ENCODE measurements around the gene GPHN.
"Not testable (repeated sequence)": the region's sequence is repeated elsewhere in the genome, so short reads cannot be mapped to it uniquely, and the experiment has no call there.

Gene GPHN

DNA sequence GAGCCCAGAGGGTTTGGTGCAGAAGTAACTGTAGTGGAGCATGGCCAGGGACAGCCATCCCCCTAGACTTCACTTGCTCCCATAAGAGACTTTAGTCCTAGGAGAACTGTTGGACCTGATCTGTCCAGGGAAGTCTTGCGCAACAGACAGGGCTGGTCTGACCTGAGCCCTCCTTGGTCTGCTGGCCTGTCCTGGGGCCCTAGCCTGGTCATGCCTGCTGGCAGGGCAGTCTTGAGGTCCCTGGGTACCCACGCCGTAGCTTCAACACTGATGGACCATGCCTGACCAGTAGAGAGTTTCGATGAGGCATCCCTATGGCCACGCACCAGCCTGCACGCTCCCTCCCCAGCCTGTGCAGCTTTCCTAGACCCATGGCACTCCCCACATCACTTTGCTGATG lies 305.7 kb downstream of the GPHN start:
- no peak for DNase-seq (ENCODE audit: low read depth)

DNA sequence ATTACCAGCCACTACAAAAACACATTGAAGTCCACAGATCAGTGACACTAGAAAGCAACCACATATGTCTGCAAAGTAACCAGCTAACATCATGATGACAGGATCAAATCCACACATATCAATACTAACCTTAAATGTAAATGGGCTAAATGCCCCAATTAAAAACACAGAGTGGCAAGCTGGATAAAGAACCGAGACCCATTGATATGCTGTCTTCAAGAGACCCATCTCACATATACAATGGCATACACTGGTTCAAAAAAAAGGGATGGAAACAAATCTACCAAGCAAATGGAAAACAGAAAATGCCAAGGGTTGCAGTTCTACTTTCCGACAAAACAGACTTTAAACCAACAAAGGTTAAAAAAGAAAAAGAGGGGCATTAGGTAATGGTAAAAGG lies 307.7 kb downstream of the GPHN start:
- no peak for DNase-seq (ENCODE audit: low read depth)

DNA sequence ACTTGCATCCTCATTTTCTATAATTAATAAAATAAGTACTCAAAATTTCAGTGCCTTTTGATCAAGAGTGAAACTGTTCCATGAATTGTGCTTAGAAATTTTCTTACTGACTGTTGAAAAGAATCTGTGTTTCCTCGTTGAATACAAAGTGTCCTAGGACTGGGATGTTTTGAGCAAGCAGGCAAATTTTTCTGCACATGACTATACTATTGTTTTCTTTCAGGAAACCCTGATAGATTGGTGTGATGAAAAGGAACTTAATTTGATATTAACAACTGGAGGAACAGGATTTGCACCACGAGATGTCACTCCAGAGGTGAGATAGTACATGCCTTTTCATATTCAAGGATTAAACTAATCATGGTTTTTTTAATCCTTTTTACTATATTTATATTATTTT lies 316.3 kb downstream of the GPHN start:
- DNase-seq (ENCODE audit: low read depth) = no peak

DNA sequence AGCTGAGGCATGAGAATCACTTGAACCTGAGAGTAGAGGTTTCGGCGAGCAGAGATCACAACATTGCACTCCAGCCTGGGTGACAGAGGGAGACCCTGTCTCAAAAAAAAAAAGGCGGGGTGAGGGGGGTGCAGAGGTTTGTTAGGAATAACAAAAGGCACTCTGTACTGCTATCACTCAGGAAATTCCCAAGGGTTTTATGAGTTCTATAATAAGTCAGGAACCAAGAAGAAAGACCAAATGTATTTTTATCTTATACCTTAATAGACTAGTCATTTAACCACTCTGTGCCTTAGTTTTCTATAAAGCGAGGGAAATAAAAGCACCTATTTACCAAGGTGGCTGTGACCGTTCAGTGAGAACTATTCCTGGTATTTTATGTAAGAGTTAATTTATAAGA lies 319.2 kb downstream of the GPHN start:
- no peak for DNase-seq (ENCODE audit: low read depth)

DNA sequence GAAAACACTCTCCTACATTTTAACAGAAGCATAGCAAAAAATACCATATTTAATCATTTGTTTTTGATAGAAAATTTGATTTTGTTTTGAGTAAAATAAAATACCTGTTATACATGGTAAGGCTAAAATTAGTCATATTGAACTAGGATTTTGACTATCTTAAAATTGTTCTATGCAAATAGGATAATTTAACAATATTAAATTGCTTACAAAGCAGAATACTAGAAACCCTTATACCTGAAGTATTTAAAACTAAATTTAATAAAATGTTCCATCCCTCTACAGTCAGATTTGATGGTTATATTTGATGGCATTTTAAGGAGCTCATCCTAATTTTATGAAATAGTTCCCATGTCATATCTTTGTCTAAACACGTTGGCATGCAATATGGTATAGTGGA lies 323.2 kb downstream of the GPHN start:
- no peak for DNase-seq (ENCODE audit: low read depth)

DNA sequence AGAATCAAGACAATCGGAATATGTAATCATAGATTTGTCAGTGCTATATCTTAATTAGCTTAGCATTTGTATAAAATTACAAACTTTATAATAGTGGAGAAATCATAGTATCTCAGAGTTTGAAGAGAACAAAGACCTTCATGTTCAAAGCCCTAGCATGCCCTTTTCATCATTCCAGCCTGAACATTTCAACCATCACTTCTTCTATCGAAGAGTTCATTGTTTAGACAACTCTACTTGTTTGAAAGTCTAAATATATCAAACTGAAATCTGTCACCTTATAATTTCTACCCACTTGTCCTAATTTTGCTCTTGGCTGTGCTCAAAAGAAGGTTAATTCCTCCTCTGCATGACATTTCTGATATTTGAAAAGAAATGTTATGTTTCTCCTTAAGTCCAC lies 325.9 kb downstream of the GPHN start:
- no peak for DNase-seq (ENCODE audit: low read depth)

DNA sequence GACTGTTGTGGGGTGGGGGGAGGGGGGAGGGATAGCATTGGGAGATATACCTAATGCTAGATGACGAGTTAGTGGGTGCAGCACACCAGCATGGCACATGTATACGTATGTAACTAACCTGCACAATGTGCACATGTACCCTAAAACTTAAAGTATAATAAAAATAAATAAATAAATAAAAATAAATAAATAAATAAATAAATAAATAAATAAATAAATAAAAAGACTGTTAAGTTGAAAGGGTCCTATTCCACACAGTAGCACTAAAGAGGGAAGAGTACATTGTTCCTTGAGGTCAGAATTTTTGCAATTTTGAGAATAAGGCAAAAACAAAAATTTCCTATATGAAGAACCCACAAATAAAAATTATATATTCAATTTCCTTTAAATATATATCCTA lies 329.5 kb downstream of the GPHN start:
- not testable (repeated sequence) for DNase-seq (ENCODE audit: low read depth)

DNA sequence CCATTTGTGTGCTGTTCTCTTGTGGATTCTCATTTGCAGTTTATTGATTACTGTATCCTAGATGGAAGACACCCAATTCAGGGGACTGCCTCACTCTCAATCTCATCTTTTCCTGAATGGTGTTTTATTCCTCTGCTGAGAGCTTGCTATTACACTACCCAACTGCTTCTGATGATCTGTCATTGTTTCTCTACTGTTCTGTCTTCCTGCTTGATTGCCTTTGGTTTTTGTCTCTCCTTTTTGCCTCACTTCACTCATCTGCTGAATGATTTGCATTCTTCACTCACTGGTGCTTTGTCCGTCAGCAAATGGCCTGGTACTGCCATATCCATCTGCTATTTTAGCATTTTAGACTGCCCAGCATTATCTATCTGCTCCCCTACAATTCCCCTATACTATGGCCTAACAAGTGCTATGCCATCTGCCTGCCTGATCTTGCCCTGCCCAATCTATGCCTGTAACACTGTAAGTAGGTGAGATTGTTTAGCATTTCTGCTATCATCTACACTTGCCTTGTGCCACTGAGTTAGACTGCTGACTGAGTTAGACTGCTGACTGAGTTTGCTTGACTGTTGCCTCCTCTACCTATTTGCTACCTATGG lies 335.1 kb downstream of the GPHN start:
- no peak for DNase-seq (ENCODE audit: low read depth)

DNA sequence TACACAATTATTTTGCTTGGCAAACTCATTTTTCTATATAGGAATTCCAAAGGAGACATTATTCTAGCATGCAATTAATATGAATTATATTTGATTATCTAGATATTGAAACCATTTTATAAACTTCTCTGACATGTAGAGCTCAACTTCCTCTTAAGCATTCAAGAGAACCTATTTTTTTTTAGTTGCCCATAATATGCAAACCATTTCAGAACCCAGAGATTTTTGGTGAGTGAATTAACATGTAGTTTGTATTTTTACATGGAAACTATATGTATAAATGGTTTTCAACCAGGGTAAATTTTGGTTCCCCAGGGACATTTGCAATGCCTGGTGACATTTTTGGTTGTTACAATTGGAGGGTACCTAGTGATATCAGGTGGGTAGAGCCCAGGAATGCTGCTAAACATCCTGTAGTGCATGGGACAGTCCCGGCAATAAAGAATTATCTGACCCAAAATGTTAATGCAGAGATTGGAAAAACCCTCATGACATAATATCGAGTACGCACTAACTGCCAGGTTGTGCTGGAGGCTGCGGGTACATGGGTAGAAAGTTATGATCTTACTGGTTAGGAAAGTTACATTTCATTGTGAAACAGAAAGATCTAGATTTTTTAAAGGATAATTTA lies 342.4 kb downstream of the GPHN start:
- DNase-seq (ENCODE audit: low read depth) = no peak

DNA sequence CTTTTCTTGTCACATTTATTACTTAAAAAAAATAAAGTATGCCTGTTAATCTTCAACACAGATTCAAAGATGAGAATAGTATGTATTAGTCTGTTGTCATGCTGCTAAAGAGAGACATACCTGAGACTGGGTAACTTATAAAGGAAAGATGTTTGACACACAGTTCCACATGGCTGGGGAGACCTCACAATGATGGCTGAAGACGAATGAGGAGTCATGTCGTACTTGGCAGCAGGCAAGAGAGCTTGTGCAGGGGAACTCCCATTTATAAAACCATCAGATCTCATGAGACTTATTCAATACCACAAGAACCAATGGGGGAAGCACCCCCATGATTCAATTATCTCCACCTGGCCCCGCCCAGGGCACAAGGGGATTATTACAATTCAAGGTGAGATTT lies 345.4 kb downstream of the GPHN start:
- no peak for DNase-seq (ENCODE audit: low read depth)

DNA sequence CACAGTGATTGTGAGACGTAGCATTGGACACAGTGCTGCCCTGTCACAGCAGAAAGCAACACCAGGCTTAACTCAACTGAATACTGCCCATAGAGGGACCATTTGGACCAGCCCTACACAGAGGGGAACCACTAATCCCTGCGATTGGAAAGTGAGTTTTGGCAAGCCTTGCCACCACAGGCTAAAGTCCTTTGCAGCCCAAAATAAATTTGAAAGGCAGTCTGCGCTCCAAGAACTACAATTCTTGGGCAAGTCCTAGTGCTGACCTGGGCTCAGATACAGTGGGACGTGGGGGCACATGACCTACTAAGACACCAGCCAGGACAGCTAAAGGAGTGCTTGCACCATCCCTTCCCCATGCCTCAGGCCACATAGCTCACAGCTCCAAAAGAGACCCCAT lies 349.9 kb downstream of the GPHN start:
- no peak for DNase-seq (ENCODE audit: low read depth)

DNA sequence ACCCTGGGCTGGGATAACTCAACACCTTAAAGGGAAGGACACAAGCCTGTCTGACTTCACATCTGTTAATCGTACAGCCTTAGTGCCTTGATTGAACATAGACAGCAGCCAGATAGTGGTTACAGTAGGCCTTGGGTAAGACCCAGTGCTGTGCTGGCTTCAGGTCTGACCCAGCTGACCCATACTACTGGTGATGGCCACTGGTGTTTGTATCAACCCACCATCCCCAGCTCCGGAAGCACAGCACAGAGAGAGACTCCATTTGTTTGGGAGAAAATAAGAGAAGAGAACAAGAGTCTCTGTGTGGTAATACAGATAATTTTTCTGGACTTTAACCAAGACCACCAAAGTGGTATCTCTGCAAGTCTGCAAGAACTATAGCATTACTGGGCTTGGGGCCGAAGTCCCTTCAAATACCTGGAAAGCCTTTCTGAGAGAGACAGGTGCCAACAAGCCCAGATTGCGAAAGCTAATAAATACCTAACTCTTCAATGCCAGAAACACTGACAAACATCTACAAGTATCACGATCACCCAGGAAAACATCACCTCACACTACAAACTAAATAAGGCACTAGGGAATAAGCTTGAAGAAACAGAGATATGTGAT lies 351.2 kb downstream of the GPHN start:
- no peak for DNase-seq (ENCODE audit: low read depth)

DNA sequence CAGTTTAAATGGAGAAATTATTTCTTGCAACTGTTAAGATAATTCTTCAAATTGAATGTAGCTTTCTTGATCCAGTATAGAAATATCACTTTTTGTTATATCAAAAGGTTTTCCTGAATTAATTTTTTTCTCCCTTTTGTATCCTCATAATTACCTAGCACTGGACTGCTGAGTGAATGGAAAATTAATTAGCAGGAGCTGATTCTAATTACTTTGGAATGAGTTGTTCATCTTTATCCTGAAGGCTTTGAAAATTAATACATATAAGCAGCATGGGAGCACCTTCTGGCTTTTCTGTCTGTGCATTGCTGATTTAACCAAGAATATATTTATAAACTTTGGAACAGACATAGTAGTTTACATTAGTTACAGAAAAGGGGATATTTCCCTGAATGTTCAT lies 373.6 kb downstream of the GPHN start:
- no peak for DNase-seq (ENCODE audit: low read depth)

DNA sequence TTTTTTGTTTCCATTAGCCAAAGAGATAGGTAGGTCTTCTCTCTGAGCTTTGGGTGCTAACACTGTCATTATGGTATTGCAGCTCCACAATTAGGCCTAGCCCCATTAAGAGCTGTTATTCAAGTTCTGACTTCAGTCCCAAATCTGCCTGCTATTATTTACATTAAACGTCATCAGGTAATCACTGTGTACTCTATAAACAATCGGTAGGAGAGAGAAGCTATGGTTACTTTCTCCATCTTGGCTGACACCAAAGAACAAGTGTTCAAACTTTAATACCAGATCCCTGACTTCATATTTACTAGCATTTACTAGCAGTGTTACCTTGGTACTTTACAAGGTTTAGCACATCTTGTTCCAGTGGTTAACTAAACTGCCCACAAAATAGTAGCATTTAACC lies 376.2 kb downstream of the GPHN start:
- DNase-seq (ENCODE audit: low read depth) = no peak

DNA sequence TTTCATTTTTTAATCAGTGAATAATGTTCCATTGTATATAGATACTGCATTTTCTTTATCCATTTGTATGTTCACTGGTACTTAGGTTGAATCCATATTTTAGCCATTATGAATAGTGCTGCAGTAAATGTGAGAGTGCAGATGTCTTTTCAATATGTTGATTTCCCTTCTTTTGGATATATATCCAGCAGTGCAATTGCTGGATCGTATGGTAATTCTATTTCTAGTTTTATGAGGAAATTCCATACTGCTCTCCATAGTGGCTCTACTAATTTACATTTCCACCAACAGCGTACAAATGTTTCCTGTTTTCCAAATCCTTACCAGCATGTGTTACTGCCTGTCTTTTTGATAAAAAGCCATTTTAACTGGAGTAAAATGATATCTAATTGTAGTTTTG lies 392.8 kb downstream of the GPHN start:
- DNase-seq (ENCODE audit: low read depth) = no peak

DNA sequence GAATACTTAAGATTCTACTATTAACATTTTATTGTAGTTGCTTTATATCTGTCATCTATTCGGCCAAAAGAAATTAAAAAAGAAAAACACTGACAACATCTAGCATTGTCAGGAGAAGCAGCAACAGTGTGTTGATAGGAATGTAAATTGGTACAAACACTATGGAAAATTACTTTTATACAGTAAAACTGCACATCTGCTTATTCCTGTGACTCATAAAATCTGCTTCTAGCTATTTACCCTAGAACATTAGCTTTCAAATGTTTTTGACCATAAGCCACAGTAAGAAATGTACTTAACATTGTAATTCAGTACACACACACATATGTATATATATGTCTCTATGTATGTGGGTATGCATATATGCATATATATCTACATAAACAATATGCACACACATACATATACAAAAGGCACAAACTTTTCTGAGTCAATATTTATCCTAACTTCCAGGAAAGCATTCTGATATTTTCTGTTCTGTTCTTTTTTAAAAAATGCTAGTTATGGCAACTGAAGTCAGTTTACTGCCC lies 402.4 kb downstream of the GPHN start:
- peak; percentile 11 for DNase-seq (ENCODE audit: low read depth)

DNA sequence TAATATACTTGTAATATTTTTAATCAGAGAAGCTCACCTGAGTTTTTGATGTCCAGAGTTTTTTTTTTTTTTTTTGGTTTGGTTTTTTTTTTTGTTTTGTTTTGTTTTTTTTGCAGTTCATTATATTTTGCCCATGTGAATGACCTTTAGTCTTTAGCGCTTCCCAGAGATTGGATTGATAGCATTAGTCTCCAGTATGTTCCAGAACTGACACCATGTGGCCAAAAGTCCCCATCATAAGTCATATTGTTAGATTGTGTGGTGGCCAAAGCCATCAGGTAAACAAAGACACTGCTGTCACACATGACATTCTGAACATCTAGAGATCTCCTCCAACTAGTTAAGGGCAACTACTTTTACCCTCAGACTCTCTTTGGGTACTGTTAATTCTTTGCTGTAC lies 408.5 kb downstream of the GPHN start:
- no peak for DNase-seq (ENCODE audit: low read depth)

DNA sequence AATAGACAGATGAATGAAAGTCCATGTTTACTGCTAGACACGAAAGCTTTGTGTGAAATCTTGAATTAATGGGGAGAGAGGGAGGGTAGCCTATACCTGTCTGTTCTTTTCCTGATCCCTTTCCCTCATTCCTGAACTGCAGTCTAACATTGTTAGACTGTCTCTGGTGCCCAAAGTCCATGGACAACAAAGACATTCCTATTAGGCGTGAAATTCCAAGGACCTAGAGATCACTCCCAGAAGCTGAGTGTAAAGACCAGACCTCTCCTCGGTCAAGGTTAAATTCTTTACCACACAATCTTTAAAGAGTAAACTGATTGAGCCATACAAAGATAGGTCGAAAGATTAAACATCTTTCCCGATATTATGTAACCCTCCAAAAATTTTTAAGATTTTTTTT lies 410.6 kb downstream of the GPHN start:
- DNase-seq (ENCODE audit: low read depth) = no peak

DNA sequence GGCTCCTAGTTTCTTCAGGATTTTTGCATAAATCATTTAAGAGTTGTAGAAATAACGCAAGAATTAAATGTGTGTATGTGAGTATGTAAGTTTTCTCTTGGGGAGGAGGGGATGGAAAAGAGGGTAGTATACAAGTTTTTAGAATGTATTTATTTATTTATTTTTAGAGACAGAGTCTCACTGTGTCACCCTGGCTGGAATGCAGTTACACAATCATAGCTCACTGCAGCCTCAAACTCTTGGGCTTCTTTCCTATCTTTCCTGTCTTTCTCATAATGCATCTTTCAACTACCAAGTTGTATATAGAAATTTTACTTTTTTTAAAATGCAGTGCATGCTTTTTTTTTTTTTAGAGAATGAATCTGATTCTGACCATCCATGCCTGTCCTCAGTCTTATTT lies 412.2 kb downstream of the GPHN start:
- peak; percentile 17 for DNase-seq (ENCODE audit: low read depth)

DNA sequence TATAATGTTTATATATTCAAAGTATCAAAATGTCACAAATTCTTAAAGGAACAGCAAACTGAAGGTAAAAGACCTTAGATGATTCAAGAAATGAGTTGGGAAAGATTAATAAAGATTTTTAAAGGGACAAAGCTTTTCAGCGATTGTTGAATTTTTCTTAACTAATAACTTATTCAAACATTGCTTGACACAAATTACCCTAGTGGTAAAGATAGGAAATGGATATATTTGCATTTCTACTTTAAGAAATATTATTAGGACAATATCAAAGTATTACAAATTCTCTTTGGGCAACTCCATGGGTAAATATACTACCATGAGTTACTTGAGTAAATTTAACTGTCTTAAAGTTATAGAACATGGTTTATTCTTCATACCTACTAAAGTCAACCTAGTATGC lies 415.3 kb downstream of the GPHN start:
- no peak for DNase-seq (ENCODE audit: low read depth)

DNA sequence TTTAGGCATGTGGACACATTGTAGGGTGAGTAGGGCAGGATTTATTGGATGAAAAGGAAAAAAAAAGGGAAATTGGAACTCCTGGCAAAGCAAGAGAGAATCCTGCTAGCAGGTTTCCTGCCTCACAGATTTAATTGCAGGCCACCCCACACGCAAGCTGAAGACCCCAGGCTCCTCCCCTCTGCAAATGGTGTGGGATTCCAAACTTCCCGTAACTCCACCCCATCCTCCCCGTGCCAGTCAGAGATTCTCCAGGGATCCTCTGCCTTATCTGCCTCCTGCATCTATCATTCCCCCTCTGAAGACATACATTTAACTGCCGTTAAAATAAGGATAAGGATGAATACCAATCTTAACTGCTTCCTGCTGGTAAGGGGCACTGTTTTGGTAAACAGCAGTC lies 431.5 kb downstream of the GPHN start:
- DNase-seq (ENCODE audit: low read depth) = no peak

DNA sequence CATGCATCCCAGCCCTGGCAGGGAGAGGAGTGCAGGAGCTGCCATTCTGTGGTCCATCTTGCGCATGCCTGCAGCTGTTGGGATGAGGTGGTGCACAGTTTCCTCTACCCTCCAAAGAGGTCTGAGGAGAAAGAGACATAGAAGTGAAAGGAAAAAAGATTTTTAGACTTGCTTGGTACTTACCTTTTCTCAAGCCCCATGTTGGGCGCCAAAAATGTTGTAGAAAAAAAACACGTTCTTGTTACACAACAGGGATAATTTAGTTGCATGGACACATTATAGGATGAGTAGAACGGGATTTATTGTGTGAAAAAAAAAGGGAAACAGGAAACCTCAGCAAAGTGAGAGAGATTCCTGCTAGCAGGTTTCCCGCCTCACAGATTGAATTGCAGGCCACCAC lies 436.9 kb downstream of the GPHN start:
- DNase-seq (ENCODE audit: low read depth) = peak; percentile 49

DNA sequence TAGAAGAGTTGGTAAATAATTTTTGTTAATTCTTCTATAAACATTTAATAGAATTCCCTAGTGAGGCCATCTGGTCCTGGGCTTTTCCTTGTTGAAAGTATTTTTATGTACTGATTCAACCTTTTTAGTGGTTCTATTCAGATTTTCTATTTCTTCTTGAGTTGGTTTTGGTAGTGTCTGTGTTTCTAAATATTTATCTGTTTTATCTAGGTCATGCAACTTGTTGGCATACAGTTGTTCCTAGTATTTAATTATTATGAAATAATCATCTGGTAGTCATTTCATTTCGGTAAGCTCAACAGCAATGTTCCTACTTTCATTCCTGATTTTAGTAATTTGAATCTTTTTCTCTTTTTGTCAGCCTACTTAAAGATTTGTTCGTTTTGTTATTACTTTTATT lies 447.2 kb downstream of the GPHN start:
- DNase-seq (ENCODE audit: low read depth) = no peak
